ENCODE measurements around the gene PTPRD.

DNA sequence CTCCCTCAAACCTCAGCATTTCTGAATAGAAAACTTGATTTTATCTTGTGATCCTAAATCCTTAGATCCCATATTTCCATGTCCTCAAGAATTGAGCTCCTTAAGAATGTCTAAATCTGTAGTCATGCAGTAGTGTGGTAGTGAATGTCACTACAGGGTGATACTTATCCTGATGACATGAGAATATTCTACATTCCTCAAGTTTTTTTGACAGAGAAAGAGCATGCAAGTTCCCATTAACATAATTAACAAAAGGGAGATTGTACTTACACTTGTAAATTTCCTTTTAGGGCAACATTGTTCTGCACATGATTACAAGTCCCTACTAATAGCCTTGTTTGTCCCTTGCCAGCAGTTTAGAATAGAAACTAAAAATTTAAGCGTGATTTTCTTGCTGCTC is 352.3 kb downstream of the PTPRD start:
- TF ChIP-seq, protein P1, sequence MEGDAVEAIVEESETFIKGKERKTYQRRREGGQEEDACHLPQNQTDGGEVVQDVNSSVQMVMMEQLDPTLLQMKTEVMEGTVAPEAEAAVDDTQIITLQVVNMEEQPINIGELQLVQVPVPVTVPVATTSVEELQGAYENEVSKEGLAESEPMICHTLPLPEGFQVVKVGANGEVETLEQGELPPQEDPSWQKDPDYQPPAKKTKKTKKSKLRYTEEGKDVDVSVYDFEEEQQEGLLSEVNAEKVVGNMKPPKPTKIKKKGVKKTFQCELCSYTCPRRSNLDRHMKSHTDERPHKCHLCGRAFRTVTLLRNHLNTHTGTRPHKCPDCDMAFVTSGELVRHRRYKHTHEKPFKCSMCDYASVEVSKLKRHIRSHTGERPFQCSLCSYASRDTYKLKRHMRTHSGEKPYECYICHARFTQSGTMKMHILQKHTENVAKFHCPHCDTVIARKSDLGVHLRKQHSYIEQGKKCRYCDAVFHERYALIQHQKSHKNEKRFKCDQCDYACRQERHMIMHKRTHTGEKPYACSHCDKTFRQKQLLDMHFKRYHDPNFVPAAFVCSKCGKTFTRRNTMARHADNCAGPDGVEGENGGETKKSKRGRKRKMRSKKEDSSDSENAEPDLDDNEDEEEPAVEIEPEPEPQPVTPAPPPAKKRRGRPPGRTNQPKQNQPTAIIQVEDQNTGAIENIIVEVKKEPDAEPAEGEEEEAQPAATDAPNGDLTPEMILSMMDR (IDR thresholded peaks at IDR 0.05) = no peak
- no peak for TF ChIP-seq POLR2A (IDR thresholded peaks at IDR 0.05)

Measured in thyroid gland (tissue), 4 donors.